OCI-LY7 (cell line): ENCODE data around the gene MYZAP. TPM values are rescaled to one million over a fixed set of nuclear protein-coding genes. Genes with fewer than 3 reads are reported as not detected.

Experiments
- BruUV-seq: library from RNA; stranded (reverse); fragments of 400-500 nt; replicated peaks from 2 replicates; lab custom pipeline; 2021; lab: Mats Ljungman, UMichigan
- CTCF ChIA-PET: fragments of 300-600 bp; sonication (Branson Sonifier 250); formaldehyde crosslinking; loops from one replicate; lab custom pipeline; 2022; ENCODE audit warnings: antibody characterized with exemption; ENCODE audit not compliant: unreplicated experiment; lab: Charles Lee
- POLR2A ChIA-PET: fragments of 300-600 bp; sonication (Branson Sonifier 250); formaldehyde crosslinking; loops from one replicate; lab custom pipeline; 2022; ENCODE audit warnings: antibody characterized with exemption; lab: Charles Lee
- DNase-seq: peaks from one replicate; pipeline ENCODE4 v3.0.0-alpha.2; 2015; ENCODE audit warnings: low spot score
- H2AFZ ChIP-seq: fragments of 200-600 bp; sonication (generic), shearing (Covaris generic); 2 replicates; pipeline ENCODE4 v1.6.1; 2014; ENCODE audit warnings: mild to moderate bottlenecking, antibody characterized with exemption, low read length, moderate library complexity
- H3K27ac ChIP-seq: fragments of 200-600 bp; sonication (generic); 2 replicates; pipeline ENCODE4 v1.5.1; 2014; ENCODE audit warnings: mixed run types, low read depth, mild to moderate bottlenecking, moderate library complexity, low read length, inconsistent platforms; ENCODE audit not compliant: poor library complexity, severe bottlenecking
- H3K36me3 ChIP-seq: fragments of 200-600 bp; sonication (generic); 2 replicates; pipeline ENCODE4 v1.6.1; 2014; ENCODE audit warnings: mild to moderate bottlenecking, antibody characterized with exemption, low read length, moderate library complexity, mixed read lengths; ENCODE audit not compliant: insufficient read depth
- H3K4me1 ChIP-seq: fragments of 200-600 bp; sonication (generic); 2 replicates; pipeline ENCODE4 v1.5.1; 2014; ENCODE audit warnings: mild to moderate bottlenecking, low read length; ENCODE audit not compliant: insufficient read depth, poor library complexity, severe bottlenecking
- H3K4me2 ChIP-seq: fragments of 200-600 bp; sonication (generic); 2 replicates; pipeline ENCODE4 v1.6.1; 2014; ENCODE audit warnings: mild to moderate bottlenecking, low read length
- H3K4me3 ChIP-seq: fragments of 200-600 bp; sonication (generic); 2 replicates; pipeline ENCODE4 v1.5.1; 2014; ENCODE audit warnings: mild to moderate bottlenecking, low read depth, low read length; ENCODE audit not compliant: poor library complexity, severe bottlenecking
- H3K79me2 ChIP-seq: fragments of 200-600 bp; sonication (generic); 2 replicates; pipeline ENCODE4 v1.6.1; 2016; ENCODE audit warnings: low read depth, mild to moderate bottlenecking, low read length, moderate library complexity, mixed read lengths; ENCODE audit not compliant: insufficient read depth
- H3K9me2 ChIP-seq: fragments of 200-600 bp; sonication (generic); 2 replicates; pipeline ENCODE4 v1.6.1; 2016; ENCODE audit warnings: mild to moderate bottlenecking, low read length, mixed read lengths; ENCODE audit not compliant: insufficient read depth
- H3K9me3 ChIP-seq: fragments of 200-600 bp; sonication (generic); 2 replicates; pipeline ENCODE4 v1.6.1; 2014; ENCODE audit warnings: mild to moderate bottlenecking, mixed run types, low read length, mixed read lengths
- H4K20me1 ChIP-seq: fragments of 200-600 bp; sonication (generic); 2 replicates; pipeline ENCODE4 v1.6.1; 2014; ENCODE audit warnings: mild to moderate bottlenecking, antibody characterized with exemption, low read length, moderate library complexity, mixed read lengths; ENCODE audit not compliant: insufficient read depth
- CTCF ChIP-seq: fragments of 200-600 bp; sonication (generic); conservative IDR thresholded peaks from 2 replicates; pipeline ENCODE4 v1.5.1; 2014; ENCODE audit warnings: mild to moderate bottlenecking, antibody characterized with exemption, low read length, moderate library complexity, mixed read lengths
- EZH2phosphoT487 ChIP-seq: fragments of 200-600 bp; sonication (generic); IDR thresholded peaks from 2 replicates; pipeline ENCODE4 v1.6.1; 2018; ENCODE audit warnings: low read depth, borderline replicate concordance, mild to moderate bottlenecking, mixed run types, antibody characterized with exemption, low read length, moderate library complexity, mixed read lengths
- intact Hi-C: fragments of 100-400 bp; cut with micrococcal nuclease; formaldehyde crosslinking; loops from one replicate; pipeline ENCODE4 v1.10.0; 2022; ENCODE audit not compliant: unreplicated experiment
- total RNA-seq, 2 experiments: library from RNA; depleted of rRNA in 1 of 2; stranded (reverse); fragments of >200 nt in 1 of 2; shearing (Covaris generic) in 1 of 2; gene quantifications; 2 replicates each; pipeline ENCODE4 v1.2.3, GENCODE V29; 2014 to 2022

The MYZAP gene
- total RNA-seq, 2 experiments from 2014 or later: not detected

- POLR2A ChIA-PET: interaction anchor here (1.5 kb wide), 1 partner anchor 19 kb away, joined by 3 read pairs; no protein-coding TSS in a partner anchor
- Histone ChIP-seq H3K4me1 (no peaks in the 10 kb centered on the region), H4K20me1 (no peaks in the 10 kb centered on the region), H3K9me2 (no peaks in the 10 kb centered on the region), H2AFZ (no peak overlapping the region), H3K36me3 (no peaks in the 10 kb centered on the region), H3K79me2 (no peaks in the 10 kb centered on the region), H3K4me3 (no peak overlapping the region), H3K4me2 (no peak overlapping the region), H3K9me3 (no peaks in the 10 kb centered on the region), H3K27ac (no peak overlapping the region)
- CTCF ChIA-PET: no interaction called here
- TF ChIP-seq CTCF: no peak
- TF ChIP-seq EZH2phosphoT487: no peak
- intact Hi-C loops: no loop called here
- no TSS peak for BruUV-seq
- no peak for DNase-seq
Observed at GRCh38 chr15:57726411-57726810, 134.7 kb downstream of the MYZAP start.

- ChIA-PET CTCF (no interaction called here), POLR2A (no interaction called here)
- Histone ChIP-seq H4K20me1 (no peaks in the 10 kb centered on the region), H3K4me2 (no peak overlapping the region), H3K4me1 (no peaks in the 10 kb centered on the region), H3K9me3 (no peaks in the 10 kb centered on the region), H2AFZ (no peak overlapping the region), H3K36me3 (no peaks in the 10 kb centered on the region), H3K27ac (no peak overlapping the region), H3K9me2 (no peaks in the 10 kb centered on the region), H3K4me3 (no peak overlapping the region), H3K79me2 (no peaks in the 10 kb centered on the region)
- BruUV-seq: no TSS peak
- TF ChIP-seq CTCF (no peak), EZH2phosphoT487 (no peak)
- intact Hi-C loops: no loop called here
- no peak for DNase-seq
Observed at GRCh38 chr15:57727031-57727430, 135.3 kb downstream of the MYZAP start.

GRCh38 chr15:57728436-57728835, 136.7 kb downstream of the MYZAP start:
- TF ChIP-seq CTCF (no peak), EZH2phosphoT487 (no peak)
- H2AFZ ChIP-seq: no peak overlapping the region
- ChIA-PET POLR2A (no interaction called here), CTCF (no interaction called here)
- no peak overlapping the region for H3K27ac ChIP-seq
- H3K9me3 ChIP-seq: no peaks in the 10 kb centered on the region
- H3K4me2 ChIP-seq: no peak overlapping the region
- BruUV-seq: no TSS peak
- no peak overlapping the region for H3K4me3 ChIP-seq
- H3K4me1 ChIP-seq: no peaks in the 10 kb centered on the region
- no peaks in the 10 kb centered on the region for H3K9me2 ChIP-seq
- no peak for DNase-seq
- H4K20me1 ChIP-seq: no peaks in the 10 kb centered on the region
- no peaks in the 10 kb centered on the region for H3K36me3 ChIP-seq
- no peaks in the 10 kb centered on the region for H3K79me2 ChIP-seq
- intact Hi-C loops: no loop called here
